ENCODE results near the gene MAP4. TPM values are rescaled to one million over a fixed set of nuclear protein-coding genes. Genes with fewer than 3 reads are reported as not detected.

MAP4 gene
- total and polyA plus RNA-seq, 2 of the 13 experiments (the other 11 are each of a cell fraction or from before 2014, with no cell fraction given), result 33.1 to 38.7 TPM

- TF ChIP-seq KIAA2018 (CRISPR knock-in tag; IDR thresholded peaks at IDR 0.05; ENCODE audit: borderline replicate concordance) (no peak), ZNF337 (CRISPR knock-in tag; IDR thresholded peaks at IDR 0.05; ENCODE audit: borderline replicate concordance, low read depth) (no peak), ZNF782 (CRISPR knock-in tag; IDR thresholded peaks at IDR 0.05; ENCODE audit: borderline replicate concordance) (no peak), PRDM15 (CRISPR knock-in tag; IDR thresholded peaks at IDR 0.05) (no peak), DMAP1 (CRISPR knock-in tag; IDR thresholded peaks at IDR 0.05) (no peak), POLR2A (IDR thresholded peaks at IDR 0.05; ENCODE audit: insufficient read depth in 1 of 2, low read depth in 2 of 2, low read length in 2 of 2) (peak in 1 of 2 experiments; percentile 42; a peak in 1 of 4 replicates), RNF2 (conservative IDR thresholded peaks at IDR 0.05; ENCODE audit: low read depth) (no peak)
Measured at GRCh38 chr3:47850564-47851410, 165.4 kb downstream of the MAP4 start (continued).
